Osteoblast (primary cell): ENCODE results near the gene KCMF1. TPM values are rescaled to one million over a fixed set of nuclear protein-coding genes. Genes with fewer than 3 reads are reported as not detected.
A peak's percentile ranks its signal among the peaks of the same experiment; 100 is the strongest.

Source experiments
- DNase-seq: peaks from one replicate; pipeline ENCODE4 v3.0.0; 2011; ENCODE audit warnings: low spot score, mixed read lengths; ENCODE audit not compliant: insufficient read length; ENCODE audit errors: missing footprints
- H2AFZ ChIP-seq: 2 replicates; pipeline ENCODE4 v1.6.0; 2011; ENCODE audit warnings: mild to moderate bottlenecking, low read length
- H3K27ac ChIP-seq: 2 replicates; pipeline ENCODE4 v1.5.1; 2011; ENCODE audit warnings: mild to moderate bottlenecking, low read depth, low read length, moderate library complexity
- H3K27me3 ChIP-seq: 2 replicates; pipeline ENCODE4 v1.6.0; 2012; ENCODE audit warnings: mild to moderate bottlenecking, control low read depth, inconsistent platforms, low read length, moderate library complexity; ENCODE audit not compliant: insufficient read depth
- H3K36me3 ChIP-seq: 2 replicates; pipeline ENCODE4 v1.5.1; 2011; ENCODE audit warnings: mild to moderate bottlenecking, low read length, control low read depth, moderate library complexity; ENCODE audit not compliant: insufficient read depth
- H3K4me1 ChIP-seq: 2 replicates; pipeline ENCODE4 v1.5.1; 2011; ENCODE audit warnings: mild to moderate bottlenecking, low read length, control low read depth, moderate library complexity; ENCODE audit not compliant: insufficient read depth
- H3K4me2 ChIP-seq: 2 replicates; pipeline ENCODE4 v1.6.0; 2011; ENCODE audit warnings: mild to moderate bottlenecking, low read length; ENCODE audit not compliant: insufficient read depth
- H3K4me3 ChIP-seq: fragments of 200-600 bp; sonication (generic); 3 replicates; pipeline ENCODE4 v1.5.1; 2012; ENCODE audit warnings: mild to moderate bottlenecking, low read length, inconsistent platforms; ENCODE audit not compliant: insufficient read depth
- H3K79me2 ChIP-seq: 2 replicates; pipeline ENCODE4 v1.6.0; 2012; ENCODE audit warnings: mild to moderate bottlenecking, low read length, control low read depth, inconsistent platforms; ENCODE audit not compliant: insufficient read depth
- H3K9me3 ChIP-seq: 2 replicates; pipeline ENCODE4 v1.5.1; 2011; ENCODE audit warnings: low read depth, low read length, control low read depth
- H4K20me1 ChIP-seq: 2 replicates; pipeline ENCODE4 v1.6.0; 2012; ENCODE audit warnings: mild to moderate bottlenecking, low read length, control low read depth; ENCODE audit not compliant: insufficient read depth
- CTCF ChIP-seq: IDR thresholded peaks from 2 replicates; pipeline ENCODE4 v1.5.1; 2011; ENCODE audit warnings: mild to moderate bottlenecking, low read depth, low read length, moderate library complexity; ENCODE audit errors: extremely low read depth
- total RNA-seq: library from RNA; depleted of rRNA; stranded (reverse); fragments of >200 nt; gene quantifications from 2 replicates; pipeline ENCODE4 v1.2.3, GENCODE V29; 2012

Gene KCMF1
- total RNA-seq, 1 donor = 74.2 TPM

- H3K4me1 ChIP-seq = peaks cover 3% of the 10 kb centered on the region
- H3K36me3 ChIP-seq = no peaks in the 10 kb centered on the region
- H3K4me3 ChIP-seq = no peak overlapping the region
- peaks cover 31% of the 10 kb centered on the region for H3K27me3 ChIP-seq
- no peak overlapping the region for H2AFZ ChIP-seq
- H3K27ac ChIP-seq = no peak overlapping the region
- H3K79me2 ChIP-seq = no peaks in the 10 kb centered on the region
- H3K4me2 ChIP-seq = no peak overlapping the region
- no peaks in the 10 kb centered on the region for H3K9me3 ChIP-seq
- no peaks in the 10 kb centered on the region for H4K20me1 ChIP-seq
- no peak for TF ChIP-seq CTCF
- DNase-seq = no peak
Observed at GRCh38 chr2:85061896-85062295, 90.9 kb downstream of the KCMF1 start.

GRCh38 chr2:85062565-85062964 is 91.6 kb downstream of the KCMF1 start:
- Histone ChIP-seq H3K4me3 (no peak overlapping the region), H3K27ac (no peak overlapping the region), H3K36me3 (no peaks in the 10 kb centered on the region), H3K4me2 (no peak overlapping the region), H3K79me2 (no peaks in the 10 kb centered on the region), H3K9me3 (no peaks in the 10 kb centered on the region), H3K27me3 (peaks cover 31% of the 10 kb centered on the region), H3K4me1 (peaks cover 8% of the 10 kb centered on the region), H4K20me1 (no peaks in the 10 kb centered on the region), H2AFZ (no peak overlapping the region)
- no peak for DNase-seq
- TF ChIP-seq CTCF = no peak

GRCh38 chr2:85063981-85064599 is 93.1 kb downstream of the KCMF1 start:
- TF ChIP-seq CTCF = no peak
- H3K27me3 ChIP-seq = peaks cover 31% of the 10 kb centered on the region
- H2AFZ ChIP-seq = no peak overlapping the region
- no peak overlapping the region for H3K4me3 ChIP-seq
- H4K20me1 ChIP-seq = no peaks in the 10 kb centered on the region
- H3K79me2 ChIP-seq = no peaks in the 10 kb centered on the region
- H3K4me2 ChIP-seq = no peak overlapping the region
- H3K9me3 ChIP-seq = no peaks in the 10 kb centered on the region
- DNase-seq = no peak
- H3K4me1 ChIP-seq = peaks cover 8% of the 10 kb centered on the region
- no peak overlapping the region for H3K27ac ChIP-seq
- no peaks in the 10 kb centered on the region for H3K36me3 ChIP-seq

GRCh38 chr2:85064927-85065577 is 94.1 kb downstream of the KCMF1 start:
- peak; percentile 30 for DNase-seq
- Histone ChIP-seq H3K4me1 (peaks cover 8% of the 10 kb centered on the region), H3K27me3 (peaks cover 31% of the 10 kb centered on the region), H3K27ac (no peak overlapping the region), H3K9me3 (no peaks in the 10 kb centered on the region), H3K4me3 (no peak overlapping the region), H2AFZ (no peak overlapping the region), H3K4me2 (no peak overlapping the region), H4K20me1 (no peaks in the 10 kb centered on the region), H3K36me3 (no peaks in the 10 kb centered on the region), H3K79me2 (no peaks in the 10 kb centered on the region)
- TF ChIP-seq CTCF = no peak
